ENCODE data around the gene RELN.
"Not testable (repeated sequence)": the region's sequence is repeated elsewhere in the genome, so short reads cannot be mapped to it uniquely, and the experiment has no call there.

RELN gene

DNA sequence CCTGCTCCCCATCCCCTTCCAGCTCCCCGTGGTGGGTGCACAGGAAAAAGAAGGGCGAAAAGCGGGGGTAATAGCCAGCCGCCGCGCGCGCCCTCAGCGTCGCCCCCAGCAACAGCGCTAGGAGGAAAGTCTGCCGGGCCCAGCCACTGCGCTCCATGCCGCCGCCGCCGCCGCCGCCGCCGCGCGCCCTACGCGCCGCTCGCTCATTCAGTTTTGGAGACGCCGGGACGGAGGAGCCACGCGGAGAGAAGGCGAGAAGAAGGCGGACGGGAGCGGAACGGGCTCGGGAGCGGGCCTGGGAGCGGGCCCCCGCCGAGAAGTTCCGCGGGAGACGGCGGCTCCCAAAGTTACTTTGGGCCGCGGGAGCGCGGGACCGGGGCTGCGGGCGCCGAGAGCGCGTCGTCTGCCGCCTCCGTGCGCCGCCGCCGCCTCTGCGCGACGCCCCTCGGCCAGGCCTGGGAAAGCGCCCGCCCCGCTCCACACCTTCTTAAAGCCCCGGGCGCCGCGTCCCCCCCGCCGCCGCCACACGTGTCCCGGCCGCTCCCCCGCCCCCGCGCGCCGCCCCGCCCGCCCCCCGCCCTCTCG lies at the start of gene RELN:
Gene RELN (minus strand): TSS at position 459 of the 585 bp plus-strand sequence. CDS start 302 bp downstream, at position 157.
- H3K9ac ChIP-seq (ENCODE audit: low read depth in 1 of 2, low read length in 2 of 2) = no peak within 1 kb of the TSS
- H3K27ac ChIP-seq (ENCODE audit: low read depth in 2 of 2, low read length in 2 of 2) = no peak within 1 kb of the TSS
- no peaks in the 10 kb centered on the region for H3K4me1 ChIP-seq (ENCODE audit: control insufficient read depth in 2 of 2, insufficient read depth in 2 of 2, low read length in 2 of 2)
- H3K9me3 ChIP-seq (ENCODE audit: control insufficient read depth in 2 of 2, low read length in 2 of 2) = no peaks in the 10 kb centered on the region
- H3K27me3 ChIP-seq (ENCODE audit: control insufficient read depth in 2 of 2, insufficient read depth in 2 of 2, low read length in 2 of 2) = peaks cover 25 to 27% of the 10 kb centered on the region in 2 donors
- peak within 1 kb of the TSS; percentile 30 to 38 for H3K4me3 ChIP-seq (ENCODE audit: low read length in 2 of 2)
- no peaks in the 10 kb centered on the region for H3K36me3 ChIP-seq (ENCODE audit: control insufficient read depth in 2 of 2, insufficient read depth in 2 of 2, low read length in 2 of 2)

DNA sequence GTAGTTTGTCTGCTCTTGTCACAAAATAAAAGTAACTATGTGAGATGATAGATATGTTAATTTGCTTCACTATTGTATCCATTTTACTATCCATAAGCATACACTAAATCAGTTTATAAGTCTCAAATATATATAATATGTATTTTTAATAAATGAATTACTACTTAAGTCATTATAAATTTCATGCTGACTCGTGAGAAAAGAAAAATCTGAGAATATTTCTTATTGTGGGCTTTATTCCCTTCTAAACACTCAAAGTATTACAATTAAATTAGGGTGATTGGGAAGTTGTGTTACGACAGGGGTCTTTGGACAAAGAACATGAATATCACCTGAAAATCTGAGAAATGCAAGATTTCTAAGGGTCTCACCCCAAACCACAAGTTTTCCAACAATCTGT lies 48.7 kb upstream of the RELN start:
- Histone ChIP-seq H3K9me3 (ENCODE audit: control insufficient read depth in 2 of 2, low read length in 2 of 2) (peaks cover 0 to 3% of the 10 kb centered on the region in 2 donors), H3K9ac (ENCODE audit: low read depth in 1 of 2, low read length in 2 of 2) (no peak overlapping the region), H3K4me3 (ENCODE audit: low read length in 2 of 2) (no peak overlapping the region), H3K36me3 (ENCODE audit: control insufficient read depth in 2 of 2, insufficient read depth in 2 of 2, low read length in 2 of 2) (no peaks in the 10 kb centered on the region), H3K4me1 (ENCODE audit: control insufficient read depth in 2 of 2, insufficient read depth in 2 of 2, low read length in 2 of 2) (no peaks in the 10 kb centered on the region), H3K27me3 (ENCODE audit: control insufficient read depth in 2 of 2, insufficient read depth in 2 of 2, low read length in 2 of 2) (no peaks in the 10 kb centered on the region), H3K27ac (ENCODE audit: low read depth in 2 of 2, low read length in 2 of 2) (no peak overlapping the region)

DNA sequence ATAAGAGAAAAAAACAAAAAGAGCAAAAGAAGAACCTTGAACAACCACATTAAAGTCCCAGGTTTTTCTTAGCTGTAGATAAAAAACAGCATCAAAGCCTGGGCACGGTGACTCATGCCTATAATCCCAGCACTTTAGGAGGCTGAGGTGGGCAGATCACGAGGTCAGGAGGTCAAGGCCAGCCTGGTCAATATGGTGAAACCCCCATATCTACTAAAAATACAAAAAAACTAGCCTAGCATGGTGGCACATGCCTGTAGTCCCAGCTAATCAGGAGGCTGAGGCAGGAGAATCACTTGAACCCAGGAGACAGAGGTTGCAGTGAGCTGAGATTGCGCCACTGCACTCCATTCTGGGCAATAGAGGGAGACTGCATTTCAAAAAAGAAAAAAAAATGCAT lies 47.4 kb upstream of the RELN start:
- not testable (repeated sequence) for H3K9ac ChIP-seq (ENCODE audit: low read depth in 1 of 2, low read length in 2 of 2); H3K27ac ChIP-seq (ENCODE audit: low read depth in 2 of 2, low read length in 2 of 2); H3K9me3 ChIP-seq (ENCODE audit: control insufficient read depth in 2 of 2, low read length in 2 of 2); H3K27me3 ChIP-seq (ENCODE audit: control insufficient read depth in 2 of 2, insufficient read depth in 2 of 2, low read length in 2 of 2); H3K36me3 ChIP-seq (ENCODE audit: control insufficient read depth in 2 of 2, insufficient read depth in 2 of 2, low read length in 2 of 2); H3K4me1 ChIP-seq (ENCODE audit: control insufficient read depth in 2 of 2, insufficient read depth in 2 of 2, low read length in 2 of 2); H3K4me3 ChIP-seq (ENCODE audit: low read length in 2 of 2)

DNA sequence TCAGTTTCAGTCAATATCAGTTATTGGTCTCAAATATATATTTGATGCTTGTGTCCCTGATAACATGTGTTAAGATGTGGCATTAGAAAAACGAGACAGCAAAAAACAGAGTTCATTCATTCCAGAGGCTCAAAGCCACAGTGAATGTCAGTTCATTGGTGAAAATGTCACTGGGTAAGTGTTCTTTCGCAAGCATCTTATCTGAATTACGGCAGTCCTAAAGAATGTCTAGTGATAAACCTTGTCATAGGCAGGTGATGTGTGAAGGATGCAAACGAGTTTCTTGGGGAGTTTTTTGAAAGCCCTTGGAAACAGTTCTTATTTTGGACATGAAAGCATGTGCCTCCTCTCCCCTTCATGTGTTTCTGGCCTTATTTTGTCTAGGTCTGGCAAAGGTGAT lies 45.9 kb upstream of the RELN start:
- H3K9me3 ChIP-seq (ENCODE audit: control insufficient read depth in 2 of 2, low read length in 2 of 2) = peaks cover 0 to 3% of the 10 kb centered on the region in 2 donors
- no peak overlapping the region for H3K9ac ChIP-seq (ENCODE audit: low read depth in 1 of 2, low read length in 2 of 2)
- H3K27me3 ChIP-seq (ENCODE audit: control insufficient read depth in 2 of 2, insufficient read depth in 2 of 2, low read length in 2 of 2) = no peaks in the 10 kb centered on the region
- no peaks in the 10 kb centered on the region for H3K4me1 ChIP-seq (ENCODE audit: control insufficient read depth in 2 of 2, insufficient read depth in 2 of 2, low read length in 2 of 2)
- H3K36me3 ChIP-seq (ENCODE audit: control insufficient read depth in 2 of 2, insufficient read depth in 2 of 2, low read length in 2 of 2) = no peaks in the 10 kb centered on the region
- no peak overlapping the region for H3K27ac ChIP-seq (ENCODE audit: low read depth in 2 of 2, low read length in 2 of 2)
- H3K4me3 ChIP-seq (ENCODE audit: low read length in 2 of 2) = no peak overlapping the region

DNA sequence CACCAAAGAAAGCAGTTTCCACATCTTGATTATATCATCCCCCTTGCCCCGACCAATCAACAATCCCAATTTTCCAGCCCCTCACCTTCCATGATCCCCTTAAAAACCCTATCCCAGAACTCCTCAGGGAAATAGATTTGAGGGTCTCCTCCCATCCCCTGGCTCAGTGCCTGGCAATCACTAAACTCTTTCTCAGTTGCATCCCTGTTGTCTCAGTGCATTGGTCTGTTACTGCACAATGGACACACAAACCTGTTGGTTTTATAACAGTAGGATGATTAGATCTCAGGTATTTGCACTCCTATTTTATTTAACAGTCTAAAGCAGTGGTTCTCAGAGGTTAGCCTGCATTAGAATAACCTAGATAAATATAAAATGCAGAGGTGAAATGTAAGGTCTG lies 45.2 kb upstream of the RELN start:
- no peak overlapping the region for H3K27ac ChIP-seq (ENCODE audit: low read depth in 2 of 2, low read length in 2 of 2)
- H3K27me3 ChIP-seq (ENCODE audit: control insufficient read depth in 2 of 2, insufficient read depth in 2 of 2, low read length in 2 of 2) = no peaks in the 10 kb centered on the region
- H3K4me3 ChIP-seq (ENCODE audit: low read length in 2 of 2) = no peak overlapping the region
- H3K4me1 ChIP-seq (ENCODE audit: control insufficient read depth in 2 of 2, insufficient read depth in 2 of 2, low read length in 2 of 2) = no peaks in the 10 kb centered on the region
- no peak overlapping the region for H3K9ac ChIP-seq (ENCODE audit: low read depth in 1 of 2, low read length in 2 of 2)
- peaks cover 0 to 3% of the 10 kb centered on the region in 2 donors for H3K9me3 ChIP-seq (ENCODE audit: control insufficient read depth in 2 of 2, low read length in 2 of 2)
- H3K36me3 ChIP-seq (ENCODE audit: control insufficient read depth in 2 of 2, insufficient read depth in 2 of 2, low read length in 2 of 2) = no peaks in the 10 kb centered on the region

DNA sequence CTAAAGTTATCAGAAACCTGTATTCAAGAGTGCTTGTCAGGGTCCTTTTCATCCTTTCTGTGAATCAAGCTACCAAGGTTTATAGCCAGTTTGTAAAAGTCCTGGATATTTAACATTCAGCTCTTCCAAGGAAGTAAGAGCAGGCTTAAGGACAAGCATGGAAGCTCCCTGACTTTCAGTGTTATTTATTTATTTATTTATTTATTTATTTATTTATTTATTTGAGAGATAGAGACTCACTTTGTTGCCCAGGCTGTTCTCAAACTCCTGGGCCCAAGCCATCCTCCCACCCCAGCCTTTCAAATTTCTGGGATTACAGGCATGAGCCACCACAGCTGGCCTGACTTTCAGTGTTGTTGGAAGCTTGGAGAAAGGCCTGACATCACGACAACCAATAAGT lies 44.4 kb upstream of the RELN start:
- Histone ChIP-seq H3K9ac (ENCODE audit: low read depth in 1 of 2, low read length in 2 of 2) (no peak overlapping the region), H3K27me3 (ENCODE audit: control insufficient read depth in 2 of 2, insufficient read depth in 2 of 2, low read length in 2 of 2) (no peaks in the 10 kb centered on the region), H3K9me3 (ENCODE audit: control insufficient read depth in 2 of 2, low read length in 2 of 2) (peaks cover 0 to 3% of the 10 kb centered on the region in 2 donors), H3K4me3 (ENCODE audit: low read length in 2 of 2) (no peak overlapping the region), H3K36me3 (ENCODE audit: control insufficient read depth in 2 of 2, insufficient read depth in 2 of 2, low read length in 2 of 2) (no peaks in the 10 kb centered on the region), H3K27ac (ENCODE audit: low read depth in 2 of 2, low read length in 2 of 2) (no peak overlapping the region), H3K4me1 (ENCODE audit: control insufficient read depth in 2 of 2, insufficient read depth in 2 of 2, low read length in 2 of 2) (no peaks in the 10 kb centered on the region)

DNA sequence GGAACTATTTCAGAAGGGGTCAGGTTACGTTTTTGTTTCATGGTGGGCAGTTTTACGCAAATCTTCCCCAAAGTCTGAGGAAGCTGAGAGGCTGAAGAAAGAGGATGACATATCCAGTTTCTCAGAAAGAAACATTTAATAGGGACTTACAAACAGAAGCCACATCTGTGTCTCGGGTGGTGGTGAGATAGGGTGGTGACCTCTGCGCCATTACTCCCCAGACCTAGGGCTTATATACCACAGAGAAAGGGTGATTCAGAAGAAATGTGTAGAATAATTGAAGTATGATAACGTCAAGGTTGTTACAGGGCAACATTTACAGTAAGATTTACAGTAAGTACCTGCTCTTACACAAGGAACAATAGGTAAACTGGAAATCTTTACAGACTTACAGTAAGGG lies 43.0 kb upstream of the RELN start:
- Histone ChIP-seq H3K36me3 (ENCODE audit: control insufficient read depth in 2 of 2, insufficient read depth in 2 of 2, low read length in 2 of 2) (no peaks in the 10 kb centered on the region), H3K9me3 (ENCODE audit: control insufficient read depth in 2 of 2, low read length in 2 of 2) (peaks cover 0 to 3% of the 10 kb centered on the region in 2 donors), H3K27me3 (ENCODE audit: control insufficient read depth in 2 of 2, insufficient read depth in 2 of 2, low read length in 2 of 2) (no peaks in the 10 kb centered on the region), H3K27ac (ENCODE audit: low read depth in 2 of 2, low read length in 2 of 2) (no peak overlapping the region), H3K9ac (ENCODE audit: low read depth in 1 of 2, low read length in 2 of 2) (no peak overlapping the region), H3K4me3 (ENCODE audit: low read length in 2 of 2) (no peak overlapping the region), H3K4me1 (ENCODE audit: control insufficient read depth in 2 of 2, insufficient read depth in 2 of 2, low read length in 2 of 2) (no peaks in the 10 kb centered on the region)

DNA sequence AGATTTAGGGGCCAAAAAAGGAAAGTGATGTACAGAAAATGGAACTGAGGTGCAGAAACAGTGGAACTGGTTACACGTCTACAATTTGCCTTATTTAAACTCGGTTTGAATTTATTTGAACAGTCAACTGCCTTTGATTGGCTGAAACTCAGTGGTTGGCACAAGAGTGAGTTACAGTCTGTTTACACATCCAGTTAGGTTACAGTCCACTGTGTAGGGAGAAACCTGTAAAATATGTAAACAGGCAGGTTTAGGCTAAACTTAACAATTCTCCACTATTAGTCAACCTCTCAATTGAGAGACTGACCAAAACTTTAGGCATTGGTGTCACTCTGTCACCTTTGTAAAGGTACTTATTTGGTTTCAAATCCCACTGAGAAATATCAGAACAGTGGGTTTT lies 40.3 kb upstream of the RELN start:
- Histone ChIP-seq H3K36me3 (ENCODE audit: control insufficient read depth in 2 of 2, insufficient read depth in 2 of 2, low read length in 2 of 2) (no peaks in the 10 kb centered on the region), H3K4me1 (ENCODE audit: control insufficient read depth in 2 of 2, insufficient read depth in 2 of 2, low read length in 2 of 2) (no peaks in the 10 kb centered on the region), H3K27me3 (ENCODE audit: control insufficient read depth in 2 of 2, insufficient read depth in 2 of 2, low read length in 2 of 2) (no peaks in the 10 kb centered on the region), H3K4me3 (ENCODE audit: low read length in 2 of 2) (no peak overlapping the region), H3K27ac (ENCODE audit: low read depth in 2 of 2, low read length in 2 of 2) (no peak overlapping the region), H3K9ac (ENCODE audit: low read depth in 1 of 2, low read length in 2 of 2) (no peak overlapping the region), H3K9me3 (ENCODE audit: control insufficient read depth in 2 of 2, low read length in 2 of 2) (peaks cover 0 to 3% of the 10 kb centered on the region in 2 donors)

DNA sequence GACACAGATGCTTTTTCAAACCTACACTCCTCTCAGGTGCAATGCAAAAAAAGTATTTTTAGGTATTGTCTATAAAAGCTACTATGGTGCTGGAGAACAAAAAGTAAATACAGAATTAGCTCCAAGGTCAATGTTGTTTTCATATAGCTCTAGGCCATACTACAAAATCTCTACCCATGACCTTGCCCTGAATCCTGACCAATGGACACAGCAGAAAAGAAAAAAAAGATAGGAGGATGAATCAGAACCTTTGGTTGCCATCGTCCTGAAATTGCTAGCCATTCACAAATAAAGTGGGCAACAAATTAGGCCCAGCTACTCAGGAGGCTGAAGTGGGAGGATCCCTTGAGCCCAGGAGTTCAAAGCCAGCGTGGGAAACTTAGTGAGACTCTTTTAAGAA lies 35.2 kb upstream of the RELN start:
- H3K36me3 ChIP-seq (ENCODE audit: control insufficient read depth in 2 of 2, insufficient read depth in 2 of 2, low read length in 2 of 2) = no peaks in the 10 kb centered on the region

DNA sequence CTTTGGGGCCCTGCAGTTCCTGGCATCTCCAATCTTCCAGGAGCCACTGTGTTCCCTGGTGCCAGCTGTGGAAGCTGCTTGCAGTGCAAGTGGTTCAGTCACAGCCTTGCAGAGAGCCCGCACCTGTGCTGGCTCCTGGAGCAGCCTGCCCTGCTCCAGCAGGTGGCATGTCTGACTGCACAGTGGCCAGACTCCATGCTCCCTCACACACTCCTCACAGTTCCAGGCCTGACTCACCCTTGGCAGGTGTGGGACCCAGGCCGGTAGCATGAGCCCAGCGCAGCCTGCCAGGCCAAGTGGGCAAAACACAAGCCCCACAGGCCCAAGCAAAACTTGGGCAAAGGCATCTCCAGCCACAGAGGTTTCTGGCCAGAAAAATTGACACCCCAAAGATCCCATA lies 33.6 kb upstream of the RELN start:
- Histone ChIP-seq H3K9me3 (ENCODE audit: control insufficient read depth in 2 of 2, low read length in 2 of 2) (no peaks in the 10 kb centered on the region), H3K36me3 (ENCODE audit: control insufficient read depth in 2 of 2, insufficient read depth in 2 of 2, low read length in 2 of 2) (no peaks in the 10 kb centered on the region), H3K4me3 (ENCODE audit: low read length in 2 of 2) (no peak overlapping the region), H3K9ac (ENCODE audit: low read depth in 1 of 2, low read length in 2 of 2) (no peak overlapping the region), H3K27me3 (ENCODE audit: control insufficient read depth in 2 of 2, insufficient read depth in 2 of 2, low read length in 2 of 2) (no peaks in the 10 kb centered on the region), H3K27ac (ENCODE audit: low read depth in 2 of 2, low read length in 2 of 2) (no peak overlapping the region), H3K4me1 (ENCODE audit: control insufficient read depth in 2 of 2, insufficient read depth in 2 of 2, low read length in 2 of 2) (no peaks in the 10 kb centered on the region)

More for the DNA sequence above, 35.2 kb upstream of the RELN start:
- H3K9me3 ChIP-seq (ENCODE audit: control insufficient read depth in 2 of 2, low read length in 2 of 2) = no peaks in the 10 kb centered on the region
- no peak overlapping the region for H3K4me3 ChIP-seq (ENCODE audit: low read length in 2 of 2)
- H3K27me3 ChIP-seq (ENCODE audit: control insufficient read depth in 2 of 2, insufficient read depth in 2 of 2, low read length in 2 of 2) = no peaks in the 10 kb centered on the region
- H3K27ac ChIP-seq (ENCODE audit: low read depth in 2 of 2, low read length in 2 of 2) = no peak overlapping the region
- no peaks in the 10 kb centered on the region for H3K4me1 ChIP-seq (ENCODE audit: control insufficient read depth in 2 of 2, insufficient read depth in 2 of 2, low read length in 2 of 2)
- no peak overlapping the region for H3K9ac ChIP-seq (ENCODE audit: low read depth in 1 of 2, low read length in 2 of 2)

DNA sequence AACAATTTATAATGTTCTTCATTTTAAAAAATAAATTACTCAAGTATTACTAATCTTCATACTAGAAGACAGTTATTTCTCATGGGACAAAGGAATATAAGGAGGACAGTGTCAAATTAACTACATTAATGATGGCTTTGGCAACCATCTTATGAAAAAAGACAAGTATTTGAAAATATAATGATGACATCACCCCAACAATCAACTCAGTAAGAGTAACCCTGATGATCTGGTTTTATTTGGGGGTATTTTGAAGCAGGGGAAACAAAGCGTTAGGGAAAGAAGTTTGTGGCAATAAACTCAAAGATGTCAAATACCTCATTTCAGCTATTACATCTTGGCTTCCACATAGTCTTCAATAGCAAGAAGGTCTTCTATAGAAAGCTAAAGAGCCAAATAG lies 29.0 kb upstream of the RELN start:
- Histone ChIP-seq H3K4me1 (ENCODE audit: control insufficient read depth in 2 of 2, insufficient read depth in 2 of 2, low read length in 2 of 2) (no peaks in the 10 kb centered on the region), H3K27ac (ENCODE audit: low read depth in 2 of 2, low read length in 2 of 2) (no peak overlapping the region), H3K36me3 (ENCODE audit: control insufficient read depth in 2 of 2, insufficient read depth in 2 of 2, low read length in 2 of 2) (no peaks in the 10 kb centered on the region), H3K9ac (ENCODE audit: low read depth in 1 of 2, low read length in 2 of 2) (no peak overlapping the region), H3K9me3 (ENCODE audit: control insufficient read depth in 2 of 2, low read length in 2 of 2) (no peaks in the 10 kb centered on the region), H3K27me3 (ENCODE audit: control insufficient read depth in 2 of 2, insufficient read depth in 2 of 2, low read length in 2 of 2) (no peaks in the 10 kb centered on the region), H3K4me3 (ENCODE audit: low read length in 2 of 2) (no peak overlapping the region)

All from mucosa of rectum (tissue), 2 donors.